Measurements from ENCODE around the gene TMEM14C.

The TMEM14C gene

GRCh38 chr6:10778230-10778629, 55.4 kb downstream of the TMEM14C start:
- Mint-ChIP-seq H3K36me3 (peaks cover 64% of the 10 kb centered on the region), H3K9me3 (no peaks in the 10 kb centered on the region), H3K27ac (no peak overlapping the region), H3K4me3 (no peak overlapping the region), H3K4me1 (peaks cover 6% of the 10 kb centered on the region)
- DNase-seq (ENCODE audit: low spot score in 2 of 2) = no peak
- ATAC-seq = no peak

- Mint-ChIP-seq H3K27ac (no peak overlapping the region), H3K4me3 (no peak overlapping the region), H3K36me3 (peaks cover 61% of the 10 kb centered on the region), H3K9me3 (no peaks in the 10 kb centered on the region), H3K4me1 (peaks cover 6% of the 10 kb centered on the region)
- DNase-seq (ENCODE audit: low spot score in 2 of 2) = no peak
- ATAC-seq = no peak
Measured at GRCh38 chr6:10779076-10779475, 56.2 kb downstream of the TMEM14C start.
